Activated CD4-positive, alpha-beta memory T cell treated with anti-CD3 and anti-CD28 coated beads for 36 hours (primary cell): ENCODE measurements around the gene MAP4K5. TPM values are rescaled to one million over a fixed set of nuclear protein-coding genes. Genes with fewer than 3 reads are reported as not detected.

ENCODE experiments used
- CTCF ChIA-PET: fragments of 350-600 bp; sonication (Branson Sonifier 250); formaldehyde crosslinking; loops from one replicate; lab custom pipeline; 2021; ENCODE audit warnings: antibody characterized with exemption, inconsistent platforms; lab: Charles Lee
- POLR2A ChIA-PET: fragments of 350-600 bp; sonication (Branson Sonifier 250); formaldehyde crosslinking; loops from one replicate; lab custom pipeline; 2021; ENCODE audit warnings: antibody characterized with exemption; lab: Charles Lee
- DNase-seq: peaks from one replicate; pipeline ENCODE4 v3.0.0-alpha.2; 2020
- H3K27ac Mint-ChIP-seq: one replicate; pipeline ENCODE4 v1.8.0; 2021; ENCODE audit warnings: mixed read lengths
- H3K27me3 Mint-ChIP-seq: one replicate; pipeline ENCODE4 v1.8.0; 2021; ENCODE audit warnings: mixed read lengths
- H3K36me3 Mint-ChIP-seq: one replicate; pipeline ENCODE4 v1.8.0; 2021; ENCODE audit warnings: mixed read lengths
- H3K4me1 Mint-ChIP-seq: one replicate; pipeline ENCODE4 v1.8.0; 2021; ENCODE audit warnings: low read depth, mixed read lengths
- H3K4me3 Mint-ChIP-seq: one replicate; pipeline ENCODE4 v1.8.0; 2021; ENCODE audit warnings: mild to moderate bottlenecking, mixed read lengths
- H3K9me3 Mint-ChIP-seq: one replicate; pipeline ENCODE4 v1.8.0; 2021; ENCODE audit warnings: mixed read lengths
- intact Hi-C: fragments of 100-400 bp; cut with micrococcal nuclease; formaldehyde crosslinking; loops from one replicate; pipeline ENCODE4 v1.15.1; 2023
- total RNA-seq, 2 experiments: library from RNA; stranded (reverse); gene quantifications; one replicate each; pipeline ENCODE4 v1.2.3, GENCODE V29; 2021

The MAP4K5 gene
- total RNA-seq, 2 experiments from 2014 or later: 14.6 to 15.6 TPM

- Mint-ChIP-seq H3K36me3 (peaks cover 15% of the 10 kb centered on the region), H3K9me3 (no peaks in the 10 kb centered on the region), H3K27me3 (no peaks in the 10 kb centered on the region), H3K4me3 (no peak overlapping the region), H3K4me1 (no peaks in the 10 kb centered on the region), H3K27ac (no peak overlapping the region)
- intact Hi-C loops: no loop called here
- no peak for DNase-seq
- CTCF ChIA-PET: interaction anchor here (0.9 to 1.0 kb wide), 2 partner anchors 104 to 118 kb away, joined by 3 read pairs; no protein-coding TSS in a partner anchor
- POLR2A ChIA-PET: no interaction called here
Measured at GRCh38 chr14:50425105-50425504, 107.3 kb downstream of the MAP4K5 start.

GRCh38 chr14:50423529-50423928, 108.8 kb downstream of the MAP4K5 start:
- ChIA-PET POLR2A (no interaction called here), CTCF (no interaction called here)
- H3K27me3 Mint-ChIP-seq: no peaks in the 10 kb centered on the region
- no peak for DNase-seq
- H3K4me1 Mint-ChIP-seq: no peaks in the 10 kb centered on the region
- no peak overlapping the region for H3K4me3 Mint-ChIP-seq
- peaks cover 20% of the 10 kb centered on the region for H3K36me3 Mint-ChIP-seq
- H3K27ac Mint-ChIP-seq: no peak overlapping the region
- no peaks in the 10 kb centered on the region for H3K9me3 Mint-ChIP-seq
- intact Hi-C loops: no loop called here

- Mint-ChIP-seq H3K9me3 (no peaks in the 10 kb centered on the region), H3K36me3 (peaks cover 29% of the 10 kb centered on the region), H3K27me3 (no peaks in the 10 kb centered on the region), H3K27ac (no peak overlapping the region), H3K4me3 (no peak overlapping the region), H3K4me1 (peaks cover 3% of the 10 kb centered on the region)
- POLR2A ChIA-PET: no interaction called here
- CTCF ChIA-PET: no interaction called here
- DNase-seq: no peak
- intact Hi-C loops: no loop called here
Measured at GRCh38 chr14:50421499-50421898, 110.9 kb downstream of the MAP4K5 start.

GRCh38 chr14:50417853-50418252, 114.5 kb downstream of the MAP4K5 start:
- H3K4me3 Mint-ChIP-seq: no peak overlapping the region
- no peak for DNase-seq
- H3K4me1 Mint-ChIP-seq: peaks cover 3% of the 10 kb centered on the region
- H3K27ac Mint-ChIP-seq: no peak overlapping the region
- CTCF ChIA-PET: interaction anchor here (0.9 to 1.0 kb wide), 2 partner anchors 34 to 100 kb away, joined by 3 read pairs; no protein-coding TSS in a partner anchor
- no peaks in the 10 kb centered on the region for H3K27me3 Mint-ChIP-seq
- POLR2A ChIA-PET: no interaction called here
- H3K9me3 Mint-ChIP-seq: peaks cover 9% of the 10 kb centered on the region
- intact Hi-C loops: no loop called here
- peaks cover 35% of the 10 kb centered on the region for H3K36me3 Mint-ChIP-seq

- ChIA-PET CTCF (interaction anchor here (0.8 to 1.6 kb wide), 3 partner anchors 20 to 122 kb away, joined by 4 to 5 read pairs (median 4); no protein-coding TSS in a partner anchor), POLR2A (interaction anchor here (2.0 kb wide), 1 partner anchor 17 kb away, joined by 4 read pairs; no protein-coding TSS in a partner anchor)
- peaks cover 35% of the 10 kb centered on the region for H3K9me3 Mint-ChIP-seq
- peaks cover 4% of the 10 kb centered on the region for H3K4me1 Mint-ChIP-seq
- peaks cover 11% of the 10 kb centered on the region for H3K36me3 Mint-ChIP-seq
- intact Hi-C loops: no loop called here
- DNase-seq: no peak
- H3K4me3 Mint-ChIP-seq: no peak overlapping the region
- no peaks in the 10 kb centered on the region for H3K27me3 Mint-ChIP-seq
- no peak overlapping the region for H3K27ac Mint-ChIP-seq
Measured at GRCh38 chr14:50410921-50411320, 121.4 kb downstream of the MAP4K5 start.

GRCh38 chr14:50410071-50410470, 122.3 kb downstream of the MAP4K5 start:
- POLR2A ChIA-PET: interaction anchor here (2.0 kb wide), 1 partner anchor 16 kb away, joined by 4 read pairs; no protein-coding TSS in a partner anchor

GRCh38 chr14:50407111-50407812, 125.1 kb downstream of the MAP4K5 start:
- ChIA-PET CTCF (no interaction called here), POLR2A (interaction anchor here (0.5 kb wide), 1 partner anchor 683 kb away, joined by 6 read pairs; no protein-coding TSS in a partner anchor)
- intact Hi-C loops: no loop called here
- H3K27me3 Mint-ChIP-seq: no peaks in the 10 kb centered on the region
- no peak overlapping the region for H3K4me3 Mint-ChIP-seq
- no peaks in the 10 kb centered on the region for H3K36me3 Mint-ChIP-seq
- peaks cover 31% of the 10 kb centered on the region for H3K9me3 Mint-ChIP-seq
- H3K4me1 Mint-ChIP-seq: peaks cover 4% of the 10 kb centered on the region
- DNase-seq: no peak
- H3K27ac Mint-ChIP-seq: no peak overlapping the region

More at GRCh38 chr14:50410071-50410470, 122.3 kb downstream of the MAP4K5 start:
- CTCF ChIA-PET: interaction anchor here (0.8 to 1.6 kb wide), 4 partner anchors 13 to 123 kb away, joined by 3 to 5 read pairs (median 4); partner anchors contain the start of gene CDKL1
- Mint-ChIP-seq H3K27ac (no peak overlapping the region), H3K4me1 (peaks cover 4% of the 10 kb centered on the region), H3K27me3 (no peaks in the 10 kb centered on the region), H3K4me3 (no peak overlapping the region), H3K9me3 (peaks cover 43% of the 10 kb centered on the region), H3K36me3 (peaks cover 6% of the 10 kb centered on the region)
- DNase-seq: no peak
- intact Hi-C loops: no loop called here

GRCh38 chr14:50403419-50403818, 128.9 kb downstream of the MAP4K5 start:
- CTCF ChIA-PET: interaction anchor here (1.2 kb wide), 1 partner anchor 83 kb away, joined by 3 read pairs; no protein-coding TSS in a partner anchor

GRCh38 chr14:50402965-50403364, 129.4 kb downstream of the MAP4K5 start:
- no peak for DNase-seq
- H3K4me1 Mint-ChIP-seq: peaks cover 4% of the 10 kb centered on the region
- peaks cover 14% of the 10 kb centered on the region for H3K9me3 Mint-ChIP-seq
- no peaks in the 10 kb centered on the region for H3K27me3 Mint-ChIP-seq
- H3K36me3 Mint-ChIP-seq: no peaks in the 10 kb centered on the region
- CTCF ChIA-PET: interaction anchor here (1.2 kb wide), 1 partner anchor 82 kb away, joined by 3 read pairs; no protein-coding TSS in a partner anchor
- intact Hi-C loops: no loop called here
- no peak overlapping the region for H3K27ac Mint-ChIP-seq
- POLR2A ChIA-PET: no interaction called here
- H3K4me3 Mint-ChIP-seq: no peak overlapping the region

More at GRCh38 chr14:50403419-50403818, 128.9 kb downstream of the MAP4K5 start:
- Mint-ChIP-seq H3K27ac (no peak overlapping the region), H3K9me3 (peaks cover 14% of the 10 kb centered on the region), H3K4me3 (no peak overlapping the region), H3K36me3 (no peaks in the 10 kb centered on the region), H3K4me1 (peaks cover 4% of the 10 kb centered on the region), H3K27me3 (no peaks in the 10 kb centered on the region)
- intact Hi-C loops: no loop called here
- POLR2A ChIA-PET: no interaction called here
- no peak for DNase-seq

- H3K27me3 Mint-ChIP-seq: peaks cover 4% of the 10 kb centered on the region
- ChIA-PET POLR2A (interaction anchor here (0.5 kb wide), 1 partner anchor 355 kb away, joined by 7 read pairs; no protein-coding TSS in a partner anchor), CTCF (no interaction called here)
Measured at GRCh38 chr14:50400461-50400860, 131.9 kb downstream of the MAP4K5 start.

GRCh38 chr14:50399251-50400032, 132.9 kb downstream of the MAP4K5 start:
- intact Hi-C loops: loop anchor here (5.0 kb wide), 1 partner anchor 133 kb away; the partner anchor contains the start of gene MAP4K5
- ChIA-PET CTCF (interaction anchor here (0.6 to 1.1 kb wide), 2 partner anchors 33 to 75 kb away, joined by 3 read pairs; no protein-coding TSS in a partner anchor), POLR2A (no interaction called here)
- peaks cover 2% of the 10 kb centered on the region for H3K36me3 Mint-ChIP-seq
- H3K27me3 Mint-ChIP-seq: peaks cover 4% of the 10 kb centered on the region
- H3K4me1 Mint-ChIP-seq: peaks cover 11% of the 10 kb centered on the region
- H3K4me3 Mint-ChIP-seq: no peak overlapping the region
- no peak overlapping the region for H3K27ac Mint-ChIP-seq
- no peak for DNase-seq
- H3K9me3 Mint-ChIP-seq: no peaks in the 10 kb centered on the region

More at GRCh38 chr14:50400461-50400860, 131.9 kb downstream of the MAP4K5 start:
- no peak for DNase-seq
- intact Hi-C loops: no loop called here
- Mint-ChIP-seq H3K36me3 (peaks cover 2% of the 10 kb centered on the region), H3K4me1 (peaks cover 11% of the 10 kb centered on the region), H3K27ac (no peak overlapping the region), H3K4me3 (no peak overlapping the region), H3K9me3 (peaks cover 3% of the 10 kb centered on the region)
